ENCODE measurements around the gene CTU2.
A peak's percentile ranks its signal among the peaks of the same experiment; 100 is the strongest.

The CTU2 gene

GRCh38 chr16:88764080-88764479, 57.8 kb downstream of the CTU2 start:
- no peak for DNase-seq

DNA sequence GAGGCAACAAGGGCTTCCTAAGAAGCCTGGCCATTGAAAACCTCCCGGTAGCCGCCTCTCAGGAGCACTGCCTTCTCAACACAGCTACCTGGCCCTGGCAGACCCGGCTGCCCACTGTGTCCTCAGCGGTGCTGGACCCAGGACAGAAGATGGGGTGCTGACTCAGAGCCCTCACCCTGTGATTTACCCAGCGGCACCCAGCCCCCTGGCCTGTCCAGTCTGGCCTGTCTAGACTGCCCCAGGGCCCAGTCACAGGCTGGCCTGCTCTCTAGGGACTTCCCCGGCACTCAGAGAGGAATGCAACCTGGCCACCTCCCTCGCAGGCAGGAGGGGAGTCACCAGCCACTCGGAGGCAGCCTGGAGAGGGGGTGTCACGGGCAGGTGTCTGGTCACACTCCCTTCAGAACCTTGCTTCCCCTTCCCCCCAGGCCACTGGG, 58.6 kb downstream of the CTU2 start:
- peak; percentile 69 for DNase-seq

All from EL (cell line).